ENCODE measurements around the gene SLC12A6. TPM values are rescaled to one million over a fixed set of nuclear protein-coding genes. Genes with fewer than 3 reads are reported as not detected.
"Not testable (repeated sequence)": the region's sequence is repeated elsewhere in the genome, so short reads cannot be mapped to it uniquely, and the experiment has no call there.

The SLC12A6 gene
- total RNA-seq, 4 donors from 2014 or later = 20.0 to 43.3 (median 33.5) TPM

DNA sequence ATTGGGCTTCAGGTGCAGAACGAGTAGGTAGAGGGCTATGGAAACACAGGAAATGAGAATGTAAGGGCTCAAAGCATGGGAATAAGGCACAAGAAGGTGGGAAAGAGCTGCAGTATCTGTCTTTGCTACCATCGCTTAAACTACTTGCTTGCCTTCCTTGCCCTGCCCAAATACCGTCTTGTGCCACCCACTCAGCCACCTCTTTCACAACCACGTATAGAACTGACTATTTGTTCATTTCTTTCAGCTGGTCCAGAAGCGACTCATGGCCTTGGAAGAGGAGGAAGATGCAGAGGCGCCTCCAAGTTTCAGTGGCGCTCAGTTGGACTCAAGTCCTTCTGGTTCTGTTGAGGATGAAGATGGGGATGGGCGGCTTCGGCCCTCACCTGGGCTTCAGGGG, 17.7 kb upstream of the SLC12A6 start:
- no peak for TF ChIP-seq CTCF (IDR thresholded peaks at IDR 0.05)
- ATAC-seq (ENCODE audit: low FRiP score) (no peak), DNase-seq (ENCODE audit: low spot score) (no peak)

DNA sequence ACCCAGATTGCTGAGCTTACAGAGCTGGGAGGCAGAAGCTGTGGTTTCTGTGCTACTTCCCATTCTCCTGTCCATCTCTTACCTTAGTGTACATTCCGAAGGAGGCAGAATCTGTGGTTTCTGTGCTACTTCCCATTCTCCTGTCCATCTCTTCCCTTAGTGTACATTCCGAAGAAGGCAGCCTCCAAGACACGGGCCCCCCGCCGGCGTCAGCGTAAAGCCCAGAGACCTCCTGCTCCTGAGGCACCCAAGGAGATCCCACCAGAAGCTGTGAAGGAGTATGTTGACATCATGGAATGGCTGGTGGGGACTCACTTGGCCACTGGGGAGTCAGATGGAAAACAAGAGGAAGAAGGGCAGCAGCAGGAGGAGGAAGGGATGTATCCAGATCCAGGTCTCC, 16.7 kb upstream of the SLC12A6 start:
- ATAC-seq (ENCODE audit: low FRiP score) (no peak), DNase-seq (ENCODE audit: low spot score) (no peak)
- TF ChIP-seq CTCF (IDR thresholded peaks at IDR 0.05) = no peak

GRCh38 chr15:34353627-34354026, 16.0 kb upstream of the SLC12A6 start:
- DNase-seq (ENCODE audit: low spot score) (no peak), ATAC-seq (ENCODE audit: low FRiP score) (no peak)
- no peak for TF ChIP-seq CTCF (IDR thresholded peaks at IDR 0.05)

GRCh38 chr15:34352996-34353395, 15.4 kb upstream of the SLC12A6 start:
- not testable (repeated sequence) for ATAC-seq (ENCODE audit: low FRiP score)

GRCh38 chr15:34349769-34350168, 12.2 kb upstream of the SLC12A6 start:
- ATAC-seq (ENCODE audit: low FRiP score) = no peak

More at GRCh38 chr15:34352996-34353395, 15.4 kb upstream of the SLC12A6 start:
- not testable (repeated sequence) for DNase-seq (ENCODE audit: low spot score)

DNA sequence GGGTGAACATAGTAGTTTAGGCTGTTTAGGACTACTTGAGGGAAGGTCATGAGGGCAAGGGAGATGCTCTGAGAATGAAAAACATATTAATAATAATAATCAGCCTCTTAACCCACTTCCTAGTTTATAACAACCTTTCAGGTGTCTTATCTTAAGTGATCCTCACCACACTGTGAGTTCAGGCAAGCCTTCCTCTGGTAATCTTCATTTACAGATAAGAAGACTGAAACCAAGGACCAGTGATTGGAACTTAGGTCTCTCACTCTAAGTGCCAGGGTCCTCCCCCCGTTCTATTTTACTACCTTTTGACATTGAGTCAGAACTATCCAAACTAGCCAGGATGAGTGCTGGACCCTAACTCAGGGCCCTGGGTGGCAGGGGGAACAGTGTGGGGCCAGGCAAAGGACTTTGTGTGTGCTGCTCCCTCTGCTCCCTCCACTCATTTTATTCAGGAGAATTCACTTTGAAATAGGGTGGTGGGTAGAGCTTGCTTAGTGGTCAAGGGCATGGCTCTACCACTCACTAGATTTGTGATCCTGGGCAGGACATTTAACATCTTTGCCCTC, 11.2 kb upstream of the SLC12A6 start:
- ATAC-seq (ENCODE audit: low FRiP score) (no peak), DNase-seq (ENCODE audit: low spot score) (no peak)
- no peak for TF ChIP-seq CTCF (IDR thresholded peaks at IDR 0.05)

More at GRCh38 chr15:34349769-34350168, 12.2 kb upstream of the SLC12A6 start:
- TF ChIP-seq CTCF (IDR thresholded peaks at IDR 0.05) = no peak
- DNase-seq (ENCODE audit: low spot score) = no peak

GRCh38 chr15:34347951-34348638, 10.5 kb upstream of the SLC12A6 start:
- no peak for TF ChIP-seq CTCF (IDR thresholded peaks at IDR 0.05)
- DNase-seq (ENCODE audit: low spot score) (no peak), ATAC-seq (ENCODE audit: low FRiP score) (no peak)

Data from omental fat pad (tissue), 4 donors.